Chondrocyte (in vitro differentiated cells): ENCODE results near the gene ABCC11. TPM values are rescaled to one million over a fixed set of nuclear protein-coding genes. Genes with fewer than 3 reads are reported as not detected.

Source experiments
- DNase-seq: peaks from one replicate; pipeline ENCODE4 v3.0.0; 2021; ENCODE audit warnings: mixed read lengths, low spot score
- H3K27ac Mint-ChIP-seq: one replicate; pipeline ENCODE4 v1.8.0; 2021; ENCODE audit warnings: mild to moderate bottlenecking, moderate library complexity, mixed read lengths; ENCODE audit not compliant: unreplicated experiment
- H3K27me3 Mint-ChIP-seq: 2 replicates; pipeline ENCODE4 v1.8.0; 2021; ENCODE audit warnings: low read depth, mixed read lengths
- H3K36me3 Mint-ChIP-seq: 2 replicates; pipeline ENCODE4 v1.8.0; 2021; ENCODE audit warnings: low read depth, mixed read lengths
- H3K4me1 Mint-ChIP-seq: 2 replicates; pipeline ENCODE4 v1.8.0; 2021; ENCODE audit warnings: low read depth, mild to moderate bottlenecking, mixed read lengths
- H3K4me3 Mint-ChIP-seq: one replicate; pipeline ENCODE4 v1.8.0; 2021; ENCODE audit warnings: mild to moderate bottlenecking, moderate library complexity, mixed read lengths; ENCODE audit not compliant: unreplicated experiment
- H3K9me3 Mint-ChIP-seq: 2 replicates; pipeline ENCODE4 v1.8.0; 2021; ENCODE audit warnings: low read depth, mixed read lengths
- CTCF ChIP-seq: fragments of 200-600 bp; sonication (generic); IDR thresholded peaks from 2 replicates; pipeline ENCODE4 v1.5.0; 2021; ENCODE audit warnings: antibody characterized with exemption, mild to moderate bottlenecking, moderate library complexity
- total RNA-seq: library from RNA; stranded (reverse); gene quantifications from 3 replicates; pipeline ENCODE4 v1.2.1, GENCODE V29; 2021

The ABCC11 gene
- total RNA-seq, 1 donor from 2014 or later, result 0.32 TPM

- Mint-ChIP-seq H3K27me3 (peaks cover 12% of the 10 kb centered on the region), H3K4me1 (no peaks in the 10 kb centered on the region), H3K4me3 (no peak overlapping the region), H3K9me3 (no peaks in the 10 kb centered on the region), H3K36me3 (no peaks in the 10 kb centered on the region), H3K27ac (no peak overlapping the region)
- DNase-seq, result no peak
- TF ChIP-seq CTCF, result no peak
Observed at GRCh38 chr16:48180868-48181480, 66.4 kb downstream of the ABCC11 start.

DNA sequence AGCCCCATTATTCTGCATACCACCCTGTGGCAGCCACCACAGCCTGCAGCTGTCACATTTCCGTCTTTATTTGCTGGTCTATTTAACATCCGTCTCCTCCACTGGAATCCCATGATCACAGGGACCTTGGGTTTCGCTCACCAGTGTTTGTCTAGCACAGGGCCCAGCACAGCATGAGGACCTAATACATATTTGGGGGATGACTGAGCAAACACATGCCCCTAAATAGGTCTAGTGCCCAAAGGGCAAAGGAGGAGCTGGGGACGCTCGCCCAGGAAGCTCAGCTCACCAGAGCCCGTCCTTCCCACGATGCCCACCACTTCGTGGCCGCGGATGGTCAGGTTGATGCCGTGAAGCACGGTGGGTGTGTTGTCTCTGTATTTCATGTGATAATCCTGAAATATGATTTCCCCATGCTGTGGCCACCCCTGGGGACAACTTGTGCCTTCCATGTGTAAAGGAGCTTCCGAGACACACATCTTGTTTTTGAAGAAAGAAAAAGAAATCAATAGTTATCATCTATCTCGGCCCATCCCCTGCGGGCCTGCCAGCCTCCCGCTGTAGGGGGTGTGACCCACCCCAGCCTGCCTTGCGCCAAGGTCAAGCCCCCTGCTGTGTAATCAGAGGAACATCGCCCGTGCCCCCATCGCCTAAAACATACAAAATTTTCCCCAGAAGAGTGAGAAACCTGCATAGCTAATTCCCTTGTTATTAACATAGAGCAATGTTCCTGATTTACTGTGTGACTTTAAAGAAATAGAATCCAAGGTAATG, 70.5 kb downstream of the ABCC11 start:
- Mint-ChIP-seq H3K4me3 (no peak overlapping the region), H3K4me1 (no peaks in the 10 kb centered on the region), H3K27me3 (peaks cover 9% of the 10 kb centered on the region), H3K27ac (no peak overlapping the region), H3K36me3 (no peaks in the 10 kb centered on the region), H3K9me3 (no peaks in the 10 kb centered on the region)
- TF ChIP-seq CTCF, result no peak
- DNase-seq, result no peak

DNA sequence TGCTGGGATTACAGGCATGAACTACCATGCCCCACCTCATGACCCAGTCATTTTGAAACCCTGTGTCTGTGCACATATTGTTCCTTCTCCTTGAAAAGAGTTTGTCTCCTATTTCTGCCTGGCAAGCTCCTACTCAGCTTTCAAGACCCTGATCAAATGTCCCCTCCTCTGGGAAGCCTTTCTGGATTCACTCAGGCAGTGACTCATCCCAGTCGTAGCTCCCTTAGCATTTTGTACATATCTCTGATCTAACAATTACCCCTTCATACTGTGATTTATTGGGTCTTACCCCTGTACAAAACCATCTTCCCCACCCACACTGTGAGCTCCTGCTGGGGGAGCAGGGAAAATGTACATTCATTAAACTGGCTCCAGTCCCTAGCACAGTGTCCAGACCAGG, 73.5 kb downstream of the ABCC11 start:
- Mint-ChIP-seq H3K27ac (no peak overlapping the region), H3K4me1 (no peaks in the 10 kb centered on the region), H3K27me3 (peaks cover 9% of the 10 kb centered on the region), H3K9me3 (no peaks in the 10 kb centered on the region), H3K36me3 (no peaks in the 10 kb centered on the region), H3K4me3 (no peak overlapping the region)
- DNase-seq, result no peak
- no peak for TF ChIP-seq CTCF

DNA sequence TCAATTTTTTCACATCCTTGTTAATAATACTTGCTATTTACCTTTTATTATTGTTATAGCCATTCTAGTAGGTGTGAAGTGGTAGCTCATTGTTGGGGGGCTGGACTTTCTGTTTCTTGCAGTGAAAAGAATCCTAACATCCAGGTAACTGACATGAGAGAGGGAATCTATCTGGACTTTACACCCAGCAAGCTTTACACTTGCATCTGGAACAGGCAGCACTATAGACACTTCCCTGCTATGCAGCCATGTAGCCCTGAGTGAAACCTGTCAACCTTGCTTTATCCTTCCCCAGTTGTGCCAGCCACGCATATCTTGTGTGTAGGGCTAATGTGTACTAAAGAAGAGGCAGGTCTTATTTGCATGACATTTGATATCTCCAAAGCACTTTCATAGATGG, 74.7 kb downstream of the ABCC11 start:
- H3K27ac Mint-ChIP-seq, result no peak overlapping the region
- no peak overlapping the region for H3K4me3 Mint-ChIP-seq
- H3K4me1 Mint-ChIP-seq, result no peaks in the 10 kb centered on the region
- peaks cover 7% of the 10 kb centered on the region for H3K27me3 Mint-ChIP-seq
- no peak for DNase-seq
- H3K9me3 Mint-ChIP-seq, result no peaks in the 10 kb centered on the region
- H3K36me3 Mint-ChIP-seq, result no peaks in the 10 kb centered on the region
- no peak for TF ChIP-seq CTCF

GRCh38 chr16:48169896-48170295, 77.4 kb downstream of the ABCC11 start:
- TF ChIP-seq CTCF, result no peak
- H3K27ac Mint-ChIP-seq, result no peak overlapping the region
- H3K4me3 Mint-ChIP-seq, result no peak overlapping the region
- no peak for DNase-seq
- peaks cover 7% of the 10 kb centered on the region for H3K27me3 Mint-ChIP-seq
- H3K9me3 Mint-ChIP-seq, result no peaks in the 10 kb centered on the region
- no peaks in the 10 kb centered on the region for H3K36me3 Mint-ChIP-seq
- peaks cover 12% of the 10 kb centered on the region for H3K4me1 Mint-ChIP-seq
